ENCODE data around the gene CCL25. TPM values are rescaled to one million over a fixed set of nuclear protein-coding genes. Genes with fewer than 3 reads are reported as not detected.

The CCL25 gene
- total and polyA plus RNA-seq, 2 of the 4 experiments (the other 2 are of a cell fraction), result not detected

DNA sequence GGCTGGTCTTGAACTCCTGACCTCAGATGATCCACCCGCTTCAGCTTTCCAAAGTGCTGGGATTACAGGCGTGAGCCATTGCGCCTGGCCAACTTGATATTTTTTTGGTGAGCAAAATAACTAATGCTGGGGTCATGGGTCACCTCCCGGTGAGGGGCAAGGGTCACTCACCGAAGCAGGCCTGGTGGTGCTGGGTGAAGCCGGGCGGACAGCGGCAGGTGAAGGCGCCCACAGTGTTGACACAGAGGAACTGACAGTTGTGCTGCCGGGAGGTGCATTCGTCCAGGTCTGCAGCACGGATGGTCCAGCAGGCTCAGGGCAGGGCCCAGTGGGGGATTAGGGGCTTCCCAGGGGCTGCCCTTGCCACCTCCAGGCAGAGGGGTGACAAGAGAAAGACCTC, 28.3 kb downstream of the CCL25 start:
- in situ Hi-C loops (cut with MboI; ENCODE audit: low sequenced_read_pairs) (no loop called here), intact Hi-C loops (cut with micrococcal nuclease) (no loop called here), dilution Hi-C loops (cut with HindIII; ENCODE audit: low sequenced_read_pairs, unreplicated experiment) (no loop called here)
- Histone ChIP-seq H3K23ac (ENCODE audit: low read depth, low read length) (no peak overlapping the region), H3K27me3 (ENCODE audit: control insufficient read depth, insufficient read depth, low read length) (no peaks in the 10 kb centered on the region; the same call in 1 of the 2 replicates), H3K4ac (ENCODE audit: low read depth, low read length) (no peak overlapping the region), H3K79me1 (ENCODE audit: low read depth in 1 of 2, low read length in 2 of 2) (no peaks in the 10 kb centered on the region), H4K5ac (ENCODE audit: low read depth, low read length) (no peak overlapping the region), H3K9ac (ENCODE audit: low read depth, low read length) (no peak overlapping the region), H2AFZ (replicated peaks; ENCODE audit: low read length, poor library complexity) (no peak overlapping the region), H3K18ac (ENCODE audit: low read depth, low read length) (no peak overlapping the region), H3K4me1 (ENCODE audit: control insufficient read depth, insufficient read depth, low read length) (no peaks in the 10 kb centered on the region), H2BK20ac (ENCODE audit: low read depth, low read length) (no peak overlapping the region), H4K20me1 (ENCODE audit: insufficient read depth, low read length) (no peaks in the 10 kb centered on the region), H4K91ac (ENCODE audit: insufficient read depth, low read depth, low read length) (no peak overlapping the region), H3K36me3 (ENCODE audit: control insufficient read depth, insufficient read depth, low read length) (no peaks in the 10 kb centered on the region), H3K4me2 (ENCODE audit: low read depth, low read length) (no peak overlapping the region), H2AK9ac (replicated peaks; ENCODE audit: low read depth, low read length, poor library complexity) (no peak overlapping the region), H2BK120ac (ENCODE audit: low read depth, low read length) (no peak overlapping the region), H3K9me1 (ENCODE audit: insufficient read depth, low read length) (no peaks in the 10 kb centered on the region), H2AK5ac (ENCODE audit: low read depth, low read length) (no peak overlapping the region), H3K4me3 (ENCODE audit: insufficient read depth, low read depth, low read length) (no peak overlapping the region), H2BK5ac (ENCODE audit: low read depth, low read length, poor library complexity, severe bottlenecking) (no peak overlapping the region), H2BK15ac (ENCODE audit: low read depth, low read length) (no peak overlapping the region), H3K14ac (replicated peaks; ENCODE audit: low read depth, low read length) (no peak overlapping the region), H3K9me3 (ENCODE audit: control insufficient read depth, insufficient read depth, low read length) (no peaks in the 10 kb centered on the region), H4K8ac (ENCODE audit: low read depth in 2 of 2, low read length in 2 of 2) (no peak overlapping the region), H3K56ac (ENCODE audit: extremely low read depth, insufficient read depth, low read length) (no peak overlapping the region), H3K27ac (ENCODE audit: insufficient read depth, low read length) (no peak overlapping the region)
- DNase-seq (no peak), ATAC-seq (ENCODE audit: low read depth) (no peak)
- ChIA-PET POLR2A (ENCODE audit: unreplicated experiment) (no interaction called here), CTCF (no interaction called here)
- BruUV-seq (replicated peaks), result no TSS peak
- 94% methylated on average over 8 of the region's 12 CpGs; no CpG with 5 or more reads in 1 of the 2 experiments for WGBS, 2 experiments (ENCODE audit: extremely low coverage in 2 of 2, insufficient read length in 1 of 2)
- TF ChIP-seq POLR2A (IDR thresholded peaks at IDR 0.05; ENCODE audit: low read depth, low read length) (no peak), CTCF (conservative IDR thresholded peaks at IDR 0.05; ENCODE audit: low read depth, low read length) (no peak), NFE2L2 (IDR thresholded peaks at IDR 0.05; ENCODE audit: low read depth, low read length) (no peak), RFX5 (IDR thresholded peaks at IDR 0.05; ENCODE audit: low read depth, low read length) (no peak), RAD21 (IDR thresholded peaks at IDR 0.05; ENCODE audit: low read length) (no peak), MAZ (IDR thresholded peaks at IDR 0.05; ENCODE audit: borderline replicate concordance, low read depth, low read length) (no peak), MXI1 (IDR thresholded peaks at IDR 0.05; ENCODE audit: borderline replicate concordance, low read depth, low read length) (no peak), BHLHE40 (IDR thresholded peaks at IDR 0.05; ENCODE audit: low read depth, low read length) (no peak)
